ENCODE data around the gene ARHGAP9. TPM values are rescaled to one million over a fixed set of nuclear protein-coding genes. Genes with fewer than 3 reads are reported as not detected.

Gene ARHGAP9
- total RNA-seq, 2 donors from 2014 or later, result 32.0 to 32.5 TPM

GRCh38 chr12:57500213-57500612, 20.5 kb upstream of the ARHGAP9 start:
- TF ChIP-seq CTCF (IDR thresholded peaks at IDR 0.05), result no peak
- Histone ChIP-seq H3K4me3 (no peak overlapping the region), H3K27ac (no peak overlapping the region), H3K9me3 (no peaks in the 10 kb centered on the region), H3K36me3 (peaks cover 53% of the 10 kb centered on the region), H3K27me3 (replicated peaks; ENCODE audit: insufficient read depth) (no peaks in the 10 kb centered on the region), H3K4me1 (ENCODE audit: control insufficient read depth in 1 of 2, low read depth in 2 of 2) (no peaks in the 10 kb centered on the region)
- DNase-seq (ENCODE audit: low spot score) (no peak), ATAC-seq (ENCODE audit: insufficient number of reproducible peaks, low FRiP score, low read depth) (no peak)

- H3K36me3 ChIP-seq, result peaks cover 47% of the 10 kb centered on the region
- no peak overlapping the region for H3K4me3 ChIP-seq
- no peak overlapping the region for H3K27ac ChIP-seq
- H3K9me3 ChIP-seq, result no peaks in the 10 kb centered on the region
- no peaks in the 10 kb centered on the region for H3K4me1 ChIP-seq (ENCODE audit: control insufficient read depth in 1 of 2, low read depth in 2 of 2)
- H3K27me3 ChIP-seq (replicated peaks; ENCODE audit: insufficient read depth), result no peaks in the 10 kb centered on the region
- ATAC-seq (ENCODE audit: insufficient number of reproducible peaks, low FRiP score, low read depth) (no peak), DNase-seq (ENCODE audit: low spot score) (no peak)
- TF ChIP-seq CTCF (IDR thresholded peaks at IDR 0.05), result no peak
Observed at GRCh38 chr12:57498571-57498970, 18.9 kb upstream of the ARHGAP9 start.

GRCh38 chr12:57498132-57498502, 18.5 kb upstream of the ARHGAP9 start:
- H3K27me3 ChIP-seq (replicated peaks; ENCODE audit: insufficient read depth), result no peaks in the 10 kb centered on the region
- no peak for TF ChIP-seq CTCF (IDR thresholded peaks at IDR 0.05)
- no peaks in the 10 kb centered on the region for H3K9me3 ChIP-seq
- H3K36me3 ChIP-seq, result peaks cover 46% of the 10 kb centered on the region
- H3K4me1 ChIP-seq (ENCODE audit: control insufficient read depth in 1 of 2, low read depth in 2 of 2), result no peaks in the 10 kb centered on the region
- ATAC-seq (ENCODE audit: insufficient number of reproducible peaks, low FRiP score, low read depth), result no peak
- H3K27ac ChIP-seq, result no peak overlapping the region
- DNase-seq (ENCODE audit: low spot score), result no peak
- H3K4me3 ChIP-seq, result no peak overlapping the region

- no peak for ATAC-seq (ENCODE audit: insufficient number of reproducible peaks, low FRiP score, low read depth)
Observed at GRCh38 chr12:57497223-57498131, 17.8 kb upstream of the ARHGAP9 start.

More at GRCh38 chr12:57497223-57498131, 17.8 kb upstream of the ARHGAP9 start:
- DNase-seq (ENCODE audit: low spot score), result no peak
- H3K27me3 ChIP-seq (replicated peaks; ENCODE audit: insufficient read depth), result no peaks in the 10 kb centered on the region
- H3K4me3 ChIP-seq, result no peak overlapping the region
- no peaks in the 10 kb centered on the region for H3K4me1 ChIP-seq (ENCODE audit: control insufficient read depth in 1 of 2, low read depth in 2 of 2)
- H3K36me3 ChIP-seq, result peaks cover 51% of the 10 kb centered on the region
- TF ChIP-seq CTCF (IDR thresholded peaks at IDR 0.05), result no peak
- H3K9me3 ChIP-seq, result no peaks in the 10 kb centered on the region
- H3K27ac ChIP-seq, result no peak overlapping the region
